Stimulated activated naive CD8-positive, alpha-beta T cell treated with anti-CD3 and anti-CD28 coated beads, Interleukin-15, Interleukin-2, amounts not matched to agents 100 ng/mL and 50 ng/mL, for 24 hours (primary cell): ENCODE data around the gene FCHO2.

Experiments used
- H3K27ac Mint-ChIP-seq: one replicate; pipeline ENCODE4 v1.8.0; 2021; ENCODE audit warnings: mild to moderate bottlenecking, mixed read lengths
- H3K27me3 Mint-ChIP-seq: one replicate; pipeline ENCODE4 v1.8.0; 2021; ENCODE audit warnings: mixed read lengths
- H3K36me3 Mint-ChIP-seq: one replicate; pipeline ENCODE4 v1.8.0; 2021; ENCODE audit warnings: low read depth, mixed read lengths
- H3K4me1 Mint-ChIP-seq: one replicate; pipeline ENCODE4 v1.8.0; 2021; ENCODE audit warnings: low read depth, mixed read lengths
- H3K4me3 Mint-ChIP-seq: one replicate; pipeline ENCODE4 v1.8.0; 2021; ENCODE audit warnings: mild to moderate bottlenecking, mixed read lengths
- H3K9me3 Mint-ChIP-seq: one replicate; pipeline ENCODE4 v1.8.0; 2021; ENCODE audit warnings: mixed read lengths

The FCHO2 gene

DNA sequence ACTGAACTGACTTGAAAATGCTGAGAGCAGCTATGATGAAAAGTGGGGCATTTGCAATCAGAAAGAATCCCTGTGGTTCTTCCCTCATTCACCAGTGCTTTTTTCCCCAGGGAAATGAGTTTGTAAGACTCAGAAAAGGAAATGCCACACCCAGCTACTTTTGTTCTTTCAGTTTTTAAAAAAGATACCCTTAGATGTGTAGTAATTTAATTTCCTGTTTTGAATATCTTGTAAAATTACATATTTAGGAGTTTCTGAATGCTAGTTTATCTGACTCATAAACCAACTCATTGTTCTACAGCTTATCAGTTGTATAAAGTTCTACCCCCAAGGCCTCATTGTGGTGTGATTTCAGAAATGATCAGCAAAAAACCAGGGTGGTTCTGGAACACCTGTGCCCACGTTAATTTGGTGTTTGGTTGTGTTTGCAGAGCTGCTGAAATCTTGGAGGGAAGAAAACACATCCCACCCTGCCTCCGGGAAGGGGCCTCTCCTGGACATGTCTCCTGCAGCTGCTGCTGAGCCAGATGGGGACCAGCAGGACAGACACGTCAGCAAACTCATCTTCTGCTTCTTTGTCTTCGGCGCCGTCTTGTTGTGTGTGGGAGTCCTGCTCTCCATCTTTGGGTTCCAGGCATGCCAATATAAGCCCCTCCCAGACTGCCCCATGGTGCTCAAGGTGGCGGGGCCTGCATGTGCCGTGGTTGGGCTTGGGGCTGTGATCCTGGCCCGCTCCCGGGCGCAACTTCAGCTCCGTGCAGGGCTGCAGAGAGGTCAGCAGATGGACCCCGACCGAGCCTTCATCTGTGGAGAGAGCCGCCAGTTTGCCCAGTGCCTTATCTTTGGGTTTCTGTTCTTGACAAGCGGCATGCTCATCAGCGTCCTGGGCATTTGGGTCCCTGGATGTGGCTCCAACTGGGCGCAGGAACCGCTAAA, 167.3 kb downstream of the FCHO2 start:
- H3K4me3 Mint-ChIP-seq = no peak overlapping the region
- H3K27me3 Mint-ChIP-seq = peaks cover 72% of the 10 kb centered on the region
- no peak overlapping the region for H3K27ac Mint-ChIP-seq
- no peaks in the 10 kb centered on the region for H3K36me3 Mint-ChIP-seq
- H3K4me1 Mint-ChIP-seq = peaks cover 33% of the 10 kb centered on the region
- H3K9me3 Mint-ChIP-seq = no peaks in the 10 kb centered on the region

DNA sequence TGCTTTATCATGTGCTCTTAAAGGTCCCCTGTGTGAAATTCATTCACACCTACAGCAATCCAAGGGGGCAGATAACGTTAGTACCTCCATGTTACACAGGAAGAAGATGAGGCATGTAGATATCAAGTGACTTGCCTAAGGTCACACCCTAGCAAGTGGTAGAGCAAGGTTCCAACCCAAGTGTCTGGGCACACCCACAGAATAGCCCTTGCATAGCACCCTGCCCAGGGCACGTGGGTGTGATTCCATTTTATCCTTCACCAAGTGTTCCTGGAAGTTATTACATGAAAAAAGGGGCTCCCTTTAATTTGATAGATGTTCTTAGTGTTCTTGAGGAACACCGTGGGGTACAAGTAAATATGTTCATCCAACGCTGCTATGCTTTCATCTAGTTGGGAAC, 169.4 kb downstream of the FCHO2 start:
- H3K27ac Mint-ChIP-seq = no peak overlapping the region
- H3K4me1 Mint-ChIP-seq = peaks cover 27% of the 10 kb centered on the region
- no peaks in the 10 kb centered on the region for H3K36me3 Mint-ChIP-seq
- no peak overlapping the region for H3K4me3 Mint-ChIP-seq
- no peaks in the 10 kb centered on the region for H3K9me3 Mint-ChIP-seq
- H3K27me3 Mint-ChIP-seq = peaks cover 74% of the 10 kb centered on the region

DNA sequence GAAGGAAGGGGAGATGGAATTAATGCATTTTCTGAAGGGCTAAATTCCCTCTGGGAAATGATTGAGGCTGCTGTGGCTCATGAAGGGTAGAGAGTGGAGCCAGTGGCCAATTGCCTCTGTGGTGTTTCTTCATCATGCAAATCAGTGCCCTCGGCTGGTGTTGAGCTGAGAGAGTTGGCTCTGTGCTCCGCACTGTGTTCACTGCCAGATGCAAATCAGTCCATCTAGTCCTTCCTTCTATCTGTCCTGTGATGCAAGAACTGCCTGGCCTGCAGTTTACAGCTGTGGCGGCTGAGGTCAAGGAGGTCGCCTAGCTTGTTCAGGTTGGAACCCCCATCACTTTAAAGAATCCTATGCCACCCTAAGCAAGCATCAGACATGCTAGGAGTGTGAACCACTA, 170.5 kb downstream of the FCHO2 start:
- Mint-ChIP-seq H3K4me3 (no peak overlapping the region), H3K4me1 (peaks cover 22% of the 10 kb centered on the region), H3K27me3 (peaks cover 70% of the 10 kb centered on the region), H3K9me3 (no peaks in the 10 kb centered on the region), H3K27ac (no peak overlapping the region), H3K36me3 (no peaks in the 10 kb centered on the region)

DNA sequence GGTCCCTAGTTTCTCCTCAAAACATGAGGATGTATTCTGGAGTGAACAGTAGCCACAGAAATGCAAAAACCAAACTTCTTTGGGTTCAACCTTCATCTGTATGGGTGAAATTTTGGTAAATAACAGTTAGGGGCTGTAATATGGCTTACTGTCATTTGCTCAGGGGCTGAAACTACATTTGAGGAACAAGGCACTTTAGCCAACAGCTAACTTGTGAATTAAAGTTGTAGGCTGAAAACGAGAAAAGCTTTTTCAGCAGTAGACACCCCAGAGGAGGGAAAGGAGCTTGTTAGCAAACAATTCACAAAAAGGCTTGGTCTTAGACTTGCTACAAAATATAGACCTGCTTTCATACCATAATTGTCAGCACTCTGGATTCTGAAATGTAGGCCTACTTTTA, 171.1 kb downstream of the FCHO2 start:
- H3K36me3 Mint-ChIP-seq = no peaks in the 10 kb centered on the region
- peaks cover 18% of the 10 kb centered on the region for H3K4me1 Mint-ChIP-seq
- H3K4me3 Mint-ChIP-seq = no peak overlapping the region
- peaks cover 65% of the 10 kb centered on the region for H3K27me3 Mint-ChIP-seq
- H3K27ac Mint-ChIP-seq = no peak overlapping the region
- H3K9me3 Mint-ChIP-seq = no peaks in the 10 kb centered on the region

DNA sequence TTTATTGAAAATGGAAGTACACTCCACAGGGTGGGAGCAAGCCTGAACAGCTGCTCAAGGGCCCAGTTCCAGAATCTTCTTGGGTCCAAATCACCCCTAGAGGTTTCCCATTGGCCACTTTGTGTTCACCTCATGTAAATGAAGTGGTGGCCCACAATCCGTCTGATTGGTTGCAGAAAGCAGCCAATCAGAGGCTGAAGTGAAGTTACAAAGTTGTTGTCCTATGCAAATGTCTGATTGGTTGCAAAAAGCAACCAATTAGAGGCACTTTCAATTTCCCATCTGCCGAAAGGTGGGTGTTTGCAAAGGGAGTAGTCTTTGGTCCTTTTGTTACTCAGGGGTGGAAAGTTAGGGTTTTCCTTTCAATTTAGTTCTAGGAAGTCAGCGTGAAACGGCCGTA, 173.3 kb downstream of the FCHO2 start:
- Mint-ChIP-seq H3K27me3 (peaks cover 60% of the 10 kb centered on the region), H3K27ac (no peak overlapping the region), H3K36me3 (no peaks in the 10 kb centered on the region), H3K4me1 (peaks cover under 1% of the 10 kb centered on the region), H3K4me3 (no peak overlapping the region), H3K9me3 (no peaks in the 10 kb centered on the region)

DNA sequence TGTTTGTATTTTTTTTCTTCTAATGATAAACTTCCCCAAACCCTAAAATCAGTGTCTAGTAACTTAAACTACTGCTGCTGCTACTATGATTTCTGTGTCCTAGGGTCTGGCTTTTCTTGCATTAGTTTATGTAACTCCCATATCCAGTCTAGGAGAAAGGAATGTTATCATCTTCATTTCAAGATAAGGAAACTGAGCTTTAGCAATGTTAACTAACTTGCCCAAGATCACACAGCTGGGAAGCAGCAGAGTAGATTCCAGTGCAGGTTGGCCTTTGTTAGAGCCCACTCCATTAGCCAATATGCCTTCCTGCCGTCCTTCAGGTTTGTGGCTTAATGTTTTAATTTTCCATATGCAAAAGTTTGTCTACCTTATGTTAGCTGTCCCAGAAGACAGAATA, 175.0 kb downstream of the FCHO2 start:
- H3K9me3 Mint-ChIP-seq = no peaks in the 10 kb centered on the region
- no peaks in the 10 kb centered on the region for H3K4me1 Mint-ChIP-seq
- H3K36me3 Mint-ChIP-seq = no peaks in the 10 kb centered on the region
- no peak overlapping the region for H3K4me3 Mint-ChIP-seq
- H3K27me3 Mint-ChIP-seq = peaks cover 62% of the 10 kb centered on the region
- H3K27ac Mint-ChIP-seq = no peak overlapping the region

DNA sequence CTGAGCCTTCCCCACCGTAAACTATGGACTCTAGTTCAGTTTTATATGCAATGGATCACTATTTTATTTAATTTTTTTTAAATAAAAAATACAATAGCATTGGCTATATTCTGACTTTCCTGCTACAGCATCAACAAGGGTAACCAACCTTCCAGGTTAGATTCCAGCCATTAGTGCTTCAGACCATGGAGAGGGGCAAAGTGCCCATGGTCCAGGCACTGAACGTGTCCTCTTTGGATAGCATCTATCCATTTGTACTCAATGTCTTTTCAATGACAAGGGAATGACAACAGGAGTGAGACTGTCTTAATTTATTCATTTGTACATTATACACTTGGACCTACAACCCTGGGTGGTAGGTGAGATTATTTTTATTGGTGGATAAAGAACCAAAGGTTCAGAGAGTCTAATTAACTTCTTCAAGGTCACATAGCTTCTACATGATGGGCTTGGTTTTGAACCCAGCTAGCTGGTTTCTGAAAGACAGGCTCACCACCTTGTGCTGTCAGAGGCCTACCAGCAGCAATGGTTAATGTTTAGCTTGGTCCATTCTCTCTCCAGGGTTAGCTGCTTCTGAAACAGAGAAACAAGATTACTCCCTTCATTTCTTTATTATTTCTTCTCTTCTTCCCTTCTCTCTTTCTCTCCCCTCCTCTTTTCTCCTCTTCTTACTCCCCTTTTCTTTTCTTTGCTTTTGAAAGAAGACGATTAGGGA, 176.0 kb downstream of the FCHO2 start:
- H3K4me3 Mint-ChIP-seq = no peak overlapping the region
- H3K27me3 Mint-ChIP-seq = peaks cover 54% of the 10 kb centered on the region
- no peaks in the 10 kb centered on the region for H3K4me1 Mint-ChIP-seq
- H3K36me3 Mint-ChIP-seq = no peaks in the 10 kb centered on the region
- H3K9me3 Mint-ChIP-seq = no peaks in the 10 kb centered on the region
- H3K27ac Mint-ChIP-seq = no peak overlapping the region

DNA sequence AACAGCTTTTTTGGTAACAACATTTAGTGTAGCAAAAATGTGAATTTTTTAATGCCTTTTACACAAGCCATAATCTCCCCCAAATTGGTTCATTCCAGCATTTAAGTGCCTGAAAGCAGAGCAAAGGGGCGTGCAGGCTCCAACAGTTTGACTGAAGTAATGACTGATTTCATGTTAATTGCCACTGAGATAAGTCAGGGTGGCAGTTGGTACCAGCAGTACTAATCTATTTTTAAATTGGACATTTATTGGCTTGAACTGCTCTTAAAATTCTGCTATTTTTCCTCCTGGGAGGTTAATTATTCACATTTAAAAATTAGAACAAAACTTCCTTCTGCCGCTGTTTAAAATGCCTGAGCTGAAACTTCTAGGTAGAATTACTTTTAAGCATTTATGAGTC, 176.9 kb downstream of the FCHO2 start:
- Mint-ChIP-seq H3K4me1 (no peaks in the 10 kb centered on the region), H3K4me3 (no peak overlapping the region), H3K9me3 (no peaks in the 10 kb centered on the region), H3K27ac (no peak overlapping the region), H3K27me3 (peaks cover 61% of the 10 kb centered on the region), H3K36me3 (no peaks in the 10 kb centered on the region)

DNA sequence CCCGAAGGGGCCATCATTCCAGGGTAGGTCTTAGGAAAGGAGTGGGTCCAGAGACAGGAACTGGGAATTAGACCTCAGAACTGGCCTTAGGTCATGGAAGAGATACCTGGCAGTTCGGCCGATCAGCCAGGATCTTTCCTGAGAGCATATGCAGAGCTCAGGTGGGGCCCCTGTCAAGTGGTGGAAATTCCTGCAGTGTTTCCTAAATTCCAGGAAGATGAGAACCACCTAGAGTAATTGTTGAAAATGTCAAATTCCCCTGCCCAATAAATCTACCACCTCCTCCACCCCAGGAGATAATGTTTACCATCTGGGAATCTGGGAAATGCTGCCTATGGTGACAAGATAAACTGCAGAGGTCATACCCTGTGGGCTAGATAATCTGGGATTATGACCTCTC, 179.2 kb downstream of the FCHO2 start:
- Mint-ChIP-seq H3K27me3 (peaks cover 57% of the 10 kb centered on the region), H3K9me3 (no peaks in the 10 kb centered on the region), H3K4me3 (no peak overlapping the region), H3K27ac (no peak overlapping the region), H3K4me1 (no peaks in the 10 kb centered on the region), H3K36me3 (no peaks in the 10 kb centered on the region)

DNA sequence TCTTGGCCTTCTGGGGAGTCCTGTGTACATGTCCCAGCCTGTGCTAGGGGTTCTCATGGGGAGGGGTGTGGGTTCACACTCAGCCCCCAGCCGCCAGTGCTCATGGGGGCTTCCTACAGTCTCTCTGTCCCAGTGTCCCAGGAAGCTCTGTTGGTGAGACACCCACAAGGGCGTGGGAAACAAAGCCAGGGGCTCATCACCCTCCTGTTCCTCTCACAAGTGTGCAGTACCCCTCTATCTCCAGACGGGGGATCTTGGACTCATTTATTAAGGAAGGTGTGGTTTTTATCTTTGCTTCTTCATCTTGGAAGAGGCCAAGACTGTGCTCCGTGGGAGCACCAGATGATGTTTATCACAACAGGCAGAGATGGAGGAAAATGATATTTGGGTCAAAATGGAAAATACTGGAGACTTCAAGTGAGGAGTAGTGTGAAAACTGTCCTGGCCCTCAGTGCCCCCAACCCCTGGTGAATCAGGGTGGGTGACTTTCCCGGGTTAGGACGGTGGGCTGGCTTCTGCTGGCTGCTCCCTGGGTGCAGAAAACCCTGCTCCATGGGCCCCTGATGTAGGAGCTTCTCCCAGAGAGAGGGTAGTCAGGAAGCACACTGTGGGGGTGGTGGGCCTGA, 179.7 kb downstream of the FCHO2 start:
- peaks cover 58% of the 10 kb centered on the region for H3K27me3 Mint-ChIP-seq
- no peaks in the 10 kb centered on the region for H3K9me3 Mint-ChIP-seq
- H3K4me1 Mint-ChIP-seq = no peaks in the 10 kb centered on the region
- no peaks in the 10 kb centered on the region for H3K36me3 Mint-ChIP-seq
- no peak overlapping the region for H3K4me3 Mint-ChIP-seq
- H3K27ac Mint-ChIP-seq = no peak overlapping the region

DNA sequence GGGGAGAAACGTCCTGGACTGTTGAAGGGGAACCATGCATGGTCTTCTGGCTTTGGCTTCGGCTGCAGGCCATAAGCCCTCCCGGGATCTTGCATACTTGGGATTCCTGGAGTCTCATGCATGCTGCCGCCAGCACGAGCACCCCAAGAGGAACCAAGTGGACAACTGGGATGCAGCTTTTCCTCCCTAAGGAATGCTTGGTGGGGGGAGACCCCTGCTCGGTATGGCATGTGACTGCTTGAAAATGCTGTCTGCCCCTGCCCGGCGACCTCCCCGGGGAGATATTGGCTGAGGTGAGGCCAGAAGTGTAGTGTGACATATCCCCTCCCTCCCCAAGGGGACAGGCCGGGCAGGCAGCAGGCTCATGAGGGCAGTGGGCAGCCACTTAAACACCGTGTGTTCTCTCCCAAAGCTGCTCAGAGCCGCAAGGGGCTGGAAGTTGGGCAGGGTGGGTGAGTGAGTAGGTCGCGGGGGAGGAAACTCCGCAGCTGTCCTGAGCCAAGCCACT, 180.3 kb downstream of the FCHO2 start:
- no peaks in the 10 kb centered on the region for H3K9me3 Mint-ChIP-seq
- no peak overlapping the region for H3K4me3 Mint-ChIP-seq
- no peaks in the 10 kb centered on the region for H3K4me1 Mint-ChIP-seq
- H3K27me3 Mint-ChIP-seq = peaks cover 61% of the 10 kb centered on the region
- no peaks in the 10 kb centered on the region for H3K36me3 Mint-ChIP-seq
- no peak overlapping the region for H3K27ac Mint-ChIP-seq

DNA sequence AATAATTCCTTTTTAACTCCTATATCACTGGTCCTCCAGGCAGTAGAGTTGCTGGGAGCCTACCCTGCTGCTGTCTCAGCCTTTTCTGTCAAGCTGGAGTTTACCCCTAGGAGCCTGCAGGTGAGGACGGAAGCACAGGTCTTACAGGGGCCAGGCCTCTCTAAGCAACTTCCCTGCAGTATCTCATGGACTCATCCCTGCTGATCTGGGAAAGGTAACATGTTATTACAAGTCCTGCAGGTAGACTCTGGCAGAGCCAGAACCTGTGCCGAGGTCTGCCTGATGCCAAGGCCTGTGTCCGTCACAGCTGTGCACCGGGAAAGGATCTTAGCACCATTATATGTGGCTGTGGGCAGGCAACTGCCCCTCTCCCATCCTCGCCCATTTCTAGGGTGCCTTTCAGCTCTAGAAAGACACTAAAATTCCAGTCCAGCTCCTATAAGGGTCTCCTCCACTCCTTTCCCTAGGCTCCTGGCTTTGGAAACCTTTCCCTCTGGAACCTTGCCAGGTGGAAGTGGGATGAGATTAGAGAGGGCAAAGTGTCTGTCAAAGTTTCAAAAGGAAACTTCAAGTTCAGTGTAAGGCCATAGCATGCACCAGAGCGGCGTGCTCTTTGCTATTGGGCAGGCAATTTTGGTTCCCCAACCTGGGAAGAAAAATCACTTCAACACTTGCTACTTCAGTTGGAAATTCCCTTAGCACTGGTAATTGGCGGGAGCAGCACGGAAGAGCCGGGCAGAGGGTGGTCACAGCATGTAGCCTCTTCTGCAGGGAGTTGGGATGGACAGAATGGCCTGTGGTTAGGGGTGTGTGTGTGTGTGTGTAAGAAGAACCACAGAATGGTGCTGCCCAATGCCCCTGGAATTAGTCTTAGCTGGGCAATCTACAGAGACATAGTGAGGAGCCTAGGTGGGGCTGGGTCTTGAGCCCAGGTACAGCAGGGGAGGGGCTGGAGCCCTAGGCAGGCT, 182.0 kb downstream of the FCHO2 start:
- Mint-ChIP-seq H3K36me3 (no peaks in the 10 kb centered on the region), H3K27ac (no peak overlapping the region), H3K27me3 (peaks cover 69% of the 10 kb centered on the region), H3K4me1 (no peaks in the 10 kb centered on the region), H3K9me3 (no peaks in the 10 kb centered on the region), H3K4me3 (no peak overlapping the region)

DNA sequence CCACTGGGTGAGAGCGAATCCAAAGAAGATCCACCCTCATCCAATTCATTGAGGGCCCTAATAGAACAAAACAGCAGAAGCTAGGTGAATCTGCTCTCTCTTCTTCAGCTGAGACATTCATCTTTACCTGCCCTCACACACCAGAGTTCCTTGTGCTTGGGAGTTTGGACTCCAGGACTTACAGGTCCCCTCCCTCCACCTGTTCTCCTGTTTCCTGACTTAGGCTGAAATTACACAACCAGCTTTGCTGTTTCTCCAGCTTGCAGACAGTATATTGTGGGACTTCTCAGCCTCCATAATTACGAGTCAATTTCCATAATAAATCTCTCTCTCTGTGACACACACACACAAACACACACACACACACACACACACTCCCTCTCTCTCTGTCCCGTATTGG, 183.6 kb downstream of the FCHO2 start:
- H3K27ac Mint-ChIP-seq = no peak overlapping the region
- peaks cover 78% of the 10 kb centered on the region for H3K27me3 Mint-ChIP-seq

More for the DNA sequence above, 183.6 kb downstream of the FCHO2 start:
- H3K4me1 Mint-ChIP-seq = no peaks in the 10 kb centered on the region
- no peaks in the 10 kb centered on the region for H3K9me3 Mint-ChIP-seq
- no peak overlapping the region for H3K4me3 Mint-ChIP-seq
- no peaks in the 10 kb centered on the region for H3K36me3 Mint-ChIP-seq
